HG03025 (cell line): Measurements from ENCODE around the gene PDE9A.

Experiments used
- ATAC-seq: cut with Tn5 transposase; IDR thresholded peaks from one replicate; pipeline ENCODE4 v1.9.1; 2021; ENCODE audit warnings: mild to moderate bottlenecking, moderate library complexity; ENCODE audit not compliant: unreplicated experiment, low FRiP score

Gene PDE9A

GRCh38 chr21:42766739-42767560 lies 113.5 kb downstream of the PDE9A start:
- no peak for ATAC-seq

- no peak for ATAC-seq
Observed at GRCh38 chr21:42767561-42767835, 114.1 kb downstream of the PDE9A start.

GRCh38 chr21:42768324-42769121 lies 115.1 kb downstream of the PDE9A start:
- ATAC-seq, result no peak

- ATAC-seq, result no peak
Observed at GRCh38 chr21:42769183-42769819, 115.9 kb downstream of the PDE9A start.

- ATAC-seq, result no peak
Observed at GRCh38 chr21:42769820-42770716, 116.6 kb downstream of the PDE9A start.

- ATAC-seq, result no peak
Observed at GRCh38 chr21:42770717-42771502, 117.5 kb downstream of the PDE9A start.

GRCh38 chr21:42771503-42771805 lies 118.0 kb downstream of the PDE9A start:
- ATAC-seq, result no peak

GRCh38 chr21:42775123-42775522 lies 121.7 kb downstream of the PDE9A start:
- no peak for ATAC-seq

GRCh38 chr21:42775891-42776290 lies 122.5 kb downstream of the PDE9A start:
- ATAC-seq, result no peak

- ATAC-seq, result no peak
Observed at GRCh38 chr21:42777064-42777756, 123.8 kb downstream of the PDE9A start.

- ATAC-seq, result no peak
Observed at GRCh38 chr21:42777757-42778344, 124.4 kb downstream of the PDE9A start.

- ATAC-seq, result no peak
Observed at GRCh38 chr21:42779431-42779861, 126.0 kb downstream of the PDE9A start.

- ATAC-seq, result no peak
Observed at GRCh38 chr21:42780617-42781016, 127.2 kb downstream of the PDE9A start.

- no peak for ATAC-seq
Observed at GRCh38 chr21:42781150-42781970, 127.9 kb downstream of the PDE9A start.

GRCh38 chr21:42781971-42782722 lies 128.7 kb downstream of the PDE9A start:
- ATAC-seq, result no peak

- ATAC-seq, result no peak
Observed at GRCh38 chr21:42782723-42783242, 129.4 kb downstream of the PDE9A start.

- no peak for ATAC-seq
Observed at GRCh38 chr21:42784276-42784675, 130.9 kb downstream of the PDE9A start.
